ENCODE measurements around the gene OPCML.

DNA sequence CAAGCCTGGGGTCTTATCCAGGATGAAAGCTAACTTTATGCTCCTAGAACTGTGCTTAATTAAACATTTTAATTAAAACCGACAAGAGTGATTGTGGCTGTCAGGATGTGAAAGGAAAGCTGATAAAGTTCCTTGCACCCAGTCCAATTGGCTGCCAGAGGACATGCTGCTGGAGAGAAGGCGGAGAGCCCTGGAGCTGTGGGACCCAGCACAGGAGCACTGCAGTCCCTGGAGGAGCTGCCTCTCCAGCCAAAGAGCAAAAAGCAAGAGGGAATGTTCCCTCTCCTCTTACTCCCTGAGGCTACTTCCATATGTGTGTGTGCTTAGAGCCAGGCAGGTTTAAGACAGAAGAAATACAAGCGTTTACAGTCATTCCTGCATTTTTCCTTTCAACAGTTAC, 118.6 kb downstream of the OPCML start:
- TF ChIP-seq CTCF (IDR thresholded peaks at IDR 0.05) (no peak), EZH2 (IDR thresholded peaks at IDR 0.05; ENCODE audit: borderline replicate concordance, insufficient read depth, low read depth, low read length, poor library complexity, severe bottlenecking) (no peak)
